Measurements from ENCODE around the gene GALNT18.
"Not testable (repeated sequence)": the region's sequence is repeated elsewhere in the genome, so short reads cannot be mapped to it uniquely, and the experiment has no call there.

GALNT18 gene

GRCh38 chr11:11387207-11387606 is 234.6 kb downstream of the GALNT18 start:
- DNase-seq (ENCODE audit: low read depth in 3 of 3), result no peak

GRCh38 chr11:11384829-11385228 is 237.0 kb downstream of the GALNT18 start:
- DNase-seq (ENCODE audit: low read depth in 3 of 3), result no peak

- DNase-seq (ENCODE audit: low read depth in 3 of 3), result no peak
Observed at GRCh38 chr11:11383995-11384394, 237.8 kb downstream of the GALNT18 start.

GRCh38 chr11:11382858-11383532 is 238.8 kb downstream of the GALNT18 start:
- DNase-seq (ENCODE audit: low read depth in 3 of 3), result no peak

GRCh38 chr11:11381471-11382105 is 240.2 kb downstream of the GALNT18 start:
- no peak for DNase-seq (ENCODE audit: low read depth in 3 of 3)

GRCh38 chr11:11380883-11381282 is 240.9 kb downstream of the GALNT18 start:
- no peak for DNase-seq (ENCODE audit: low read depth in 3 of 3)

GRCh38 chr11:11380340-11380739 is 241.5 kb downstream of the GALNT18 start:
- no peak for DNase-seq (ENCODE audit: low read depth in 3 of 3)

GRCh38 chr11:11379661-11380060 is 242.1 kb downstream of the GALNT18 start:
- no peak for DNase-seq (ENCODE audit: low read depth in 3 of 3)

- DNase-seq (ENCODE audit: low read depth in 3 of 3), result no peak
Observed at GRCh38 chr11:11378184-11378940, 243.4 kb downstream of the GALNT18 start.

GRCh38 chr11:11374358-11375148 is 247.3 kb downstream of the GALNT18 start:
- DNase-seq (ENCODE audit: low read depth in 3 of 3), result no peak

GRCh38 chr11:11373934-11374333 is 247.9 kb downstream of the GALNT18 start:
- no peak for DNase-seq (ENCODE audit: low read depth in 3 of 3)

- DNase-seq (ENCODE audit: low read depth in 3 of 3), result no peak
Observed at GRCh38 chr11:11372461-11372860, 249.3 kb downstream of the GALNT18 start.

GRCh38 chr11:11370962-11371303 is 250.9 kb downstream of the GALNT18 start:
- DNase-seq (ENCODE audit: low read depth in 3 of 3), result no peak

GRCh38 chr11:11370255-11370961 is 251.4 kb downstream of the GALNT18 start:
- DNase-seq (ENCODE audit: low read depth in 3 of 3), result no peak

- DNase-seq (ENCODE audit: low read depth in 3 of 3), result no peak
Observed at GRCh38 chr11:11366793-11367192, 255.0 kb downstream of the GALNT18 start.

- no peak for DNase-seq (ENCODE audit: low read depth in 3 of 3)
Observed at GRCh38 chr11:11363674-11364073, 258.1 kb downstream of the GALNT18 start.

GRCh38 chr11:11359611-11360010 is 262.2 kb downstream of the GALNT18 start:
- DNase-seq (ENCODE audit: low read depth in 3 of 3), result no peak

GRCh38 chr11:11356842-11357241 is 265.0 kb downstream of the GALNT18 start:
- no peak for DNase-seq (ENCODE audit: low read depth in 3 of 3)

GRCh38 chr11:11352878-11353277 is 268.9 kb downstream of the GALNT18 start, which contains the start of gene CSNK2A3:
Gene CSNK2A3 (minus strand): TSS chr11:11353250. CDS start chr11:11353119, 131 bp downstream.
- not testable (repeated sequence) for DNase-seq (ENCODE audit: low read depth in 3 of 3)

- not testable (repeated sequence) for DNase-seq (ENCODE audit: low read depth in 3 of 3)
Observed at GRCh38 chr11:11351851-11352250, 270.0 kb downstream of the GALNT18 start.

GRCh38 chr11:11351042-11351586 is 270.7 kb downstream of the GALNT18 start:
- DNase-seq (ENCODE audit: low read depth in 3 of 3), result no peak

All from stimulated activated CD4-positive, alpha-beta T cell treated with anti-CD3 and anti-CD28 coated beads, TNF-alpha, amount 100 ng/mL, for 4 hours (primary cell).